Activated CD4-positive, alpha-beta T cell treated with anti-CD3 and anti-CD28 coated beads for 48 hours (primary cell): ENCODE data around the gene ACVR2A.

Experiments used
- DNase-seq: peaks from one replicate; pipeline ENCODE4 v3.0.0-alpha.2; 2020

ACVR2A gene

GRCh38 chr2:147927053-147927588 is 82.3 kb downstream of the ACVR2A start:
- DNase-seq: no peak

- no peak for DNase-seq
These were observed 89.1 kb downstream of the ACVR2A start for GRCh38 chr2:147933931-147934330.

GRCh38 chr2:147934881-147935620 is 90.2 kb downstream of the ACVR2A start:
- no peak for DNase-seq

GRCh38 chr2:147937744-147938349 is 93.0 kb downstream of the ACVR2A start:
- no peak for DNase-seq

- no peak for DNase-seq
These were observed 94.5 kb downstream of the ACVR2A start for GRCh38 chr2:147939313-147939712.

GRCh38 chr2:147945660-147946059 is 100.8 kb downstream of the ACVR2A start:
- DNase-seq: no peak

- no peak for DNase-seq
These were observed 107.3 kb downstream of the ACVR2A start for GRCh38 chr2:147952118-147952517.

GRCh38 chr2:147968571-147968970 is 123.7 kb downstream of the ACVR2A start:
- DNase-seq: no peak

GRCh38 chr2:147976102-147976501 is 131.3 kb downstream of the ACVR2A start:
- no peak for DNase-seq

GRCh38 chr2:147977679-147978078 is 132.8 kb downstream of the ACVR2A start:
- no peak for DNase-seq
